PC-9 (cell line): ENCODE measurements around the gene LRCOL1.

Experiments used
- CTCF ChIP-seq: fragments of 200-600 bp; sonication (generic); conservative IDR thresholded peaks from 2 replicates; pipeline ENCODE4 v1.6.1; 2017; ENCODE audit warnings: mixed run types, antibody characterized with exemption, mild to moderate bottlenecking, moderate library complexity
- EZH2 ChIP-seq: fragments of 200-600 bp; sonication (generic); IDR thresholded peaks from 2 replicates; pipeline ENCODE4 v1.8.0; 2017; ENCODE audit warnings: antibody characterized with exemption, low read depth

GRCh38 chr12:132588821-132589669, 21.3 kb downstream of the LRCOL1 start:
- TF ChIP-seq CTCF (no peak), EZH2 (no peak)
